HepG2 (cell line): ENCODE measurements around the gene CCDC192. TPM values are rescaled to one million over a fixed set of nuclear protein-coding genes. Genes with fewer than 3 reads are reported as not detected.

ENCODE experiments used
- ATAC-seq: fragments of 200-7000 bp; cut with Tn5 transposase; 3 replicates; pipeline ENCODE4 v1.9.1; 2020; ENCODE audit warnings: mild to moderate bottlenecking, moderate library complexity
- BruUV-seq: library from RNA; stranded (reverse); fragments of 400-500 nt; replicated peaks from 2 replicates; lab custom pipeline; 2021; lab: Mats Ljungman, UMichigan
- CTCF ChIA-PET: fragments of 300-600 bp; formaldehyde crosslinking; extraction: SDS; loops from one replicate; lab custom pipeline; 2021; ENCODE audit warnings: low total read pairs, inconsistent platforms, low intra/inter-chr PET ratio; lab: Yijun Ruan, JAX
- POLR2A ChIA-PET: fragments of 350-600 bp; sonication (Branson Sonifier 250); formaldehyde crosslinking; loops from one replicate; lab custom pipeline; 2020; ENCODE audit warnings: antibody characterized with exemption, inconsistent platforms; lab: Yijun Ruan, JAX
- DNase-seq: peaks from one replicate; pipeline ENCODE4 v3.0.0-alpha.2; 2015; ENCODE audit warnings: low spot score
- FAIRE-seq: peaks from 3 replicates; lab custom pipeline; 2011; peaks lifted over from hg19 to GRCh38; lab: Jason Lieb, UNC
- H2AFZ ChIP-seq: one replicate; pipeline ENCODE4 v1.6.1; 2011; ENCODE audit warnings: low read length, inconsistent platforms
- H3K27ac ChIP-seq: fragments of 300-600 bp; 3 replicates; pipeline ENCODE4 v1.8.0; 2011; ENCODE audit warnings: mixed run types, mild to moderate bottlenecking, mixed read lengths, low read length, inconsistent platforms; ENCODE audit not compliant: insufficient read depth; ENCODE audit errors: extremely low read length
- H3K27me3 ChIP-seq, 2 experiments: fragments of 200-600 bp in 1 of 2; 2 replicates in 1 of 2; 3 replicates in 1 of 2; pipeline versions ENCODE4 v1.6.0 to v1.8.0; 2011; ENCODE audit warnings: low read length in 2 of 2, mild to moderate bottlenecking in 2 of 2, moderate library complexity in 2 of 2, inconsistent platforms in 1 of 2; ENCODE audit not compliant: insufficient read depth in 2 of 2, control insufficient read depth in 1 of 2
- H3K36me3 ChIP-seq, 2 experiments: fragments of 200-600 bp in 1 of 2; replicated peaks in 1 of 2; 2 replicates in 1 of 2; 3 replicates in 1 of 2; pipeline versions ENCODE4 v1.5.1 to v1.8.0; 2011; ENCODE audit warnings: low read length in 2 of 2, inconsistent platforms in 1 of 2; ENCODE audit not compliant: insufficient read depth in 2 of 2, control insufficient read depth in 1 of 2
- H3K4me1 ChIP-seq: 2 replicates; pipeline ENCODE4 v1.5.1; 2012; ENCODE audit warnings: low read length, inconsistent platforms; ENCODE audit not compliant: insufficient read depth
- H3K4me2 ChIP-seq: 2 replicates; pipeline ENCODE4 v1.6.0; 2011; ENCODE audit warnings: low read depth, low read length, inconsistent platforms
- H3K4me3 ChIP-seq, 3 experiments: fragments of 200-600 bp in 1 of 3; sonication (generic), shearing (Covaris generic) in 1 of 3; replicated peaks in 1 of 3; 2 replicates each; pipeline ENCODE4 v1.5.1; 2011 to 2016; ENCODE audit warnings: low read length in 3 of 3, inconsistent platforms in 2 of 3, low read depth in 2 of 3, mild to moderate bottlenecking in 2 of 3, control low read depth in 1 of 3, mixed read lengths in 1 of 3; ENCODE audit not compliant: insufficient read depth in 1 of 3
- H3K79me2 ChIP-seq: one replicate; pipeline ENCODE4 v1.6.1; 2011; ENCODE audit warnings: low read length, inconsistent platforms; ENCODE audit not compliant: insufficient read depth
- H3K9ac ChIP-seq: 2 replicates; pipeline ENCODE4 v1.6.0; 2011; ENCODE audit warnings: mild to moderate bottlenecking, low read depth, low read length, inconsistent platforms; ENCODE audit not compliant: insufficient read depth
- H3K9me3 ChIP-seq: 2 replicates; pipeline ENCODE4 v1.5.1; 2012; ENCODE audit warnings: mild to moderate bottlenecking, low read length
- H4K20me1 ChIP-seq: 2 replicates; pipeline ENCODE4 v1.6.0; 2011; ENCODE audit warnings: inconsistent platforms, mild to moderate bottlenecking, low read length, moderate library complexity; ENCODE audit not compliant: insufficient read depth
- CBFB ChIP-seq: sonication (generic); formaldehyde crosslinking; IDR thresholded peaks from 2 replicates; pipeline ENCODE4 v1.4.0; 2020; ENCODE audit warnings: missing genetic modification reagents
- FOXK2 ChIP-seq: fragments of 450-650 bp; IDR thresholded peaks from 2 replicates; pipeline ENCODE4 v1.6.1; 2016
- IRF2 ChIP-seq: IDR thresholded peaks from 2 replicates; pipeline ENCODE4 v1.6.1; 2018; ENCODE audit warnings: missing genetic modification reagents, missing compliant biosample characterization
- TAF1 ChIP-seq: sonication (generic); formaldehyde crosslinking; IDR thresholded peaks from 2 replicates; pipeline ENCODE4 v1.4.0; 2020; ENCODE audit warnings: missing genetic modification reagents
- ZNF230 ChIP-seq: sonication (generic); formaldehyde crosslinking; IDR thresholded peaks from 2 replicates; pipeline ENCODE4 v1.4.0; 2020; ENCODE audit warnings: mild to moderate bottlenecking, missing genetic modification reagents
- ZNF530 ChIP-seq: sonication (generic); formaldehyde crosslinking; IDR thresholded peaks from 2 replicates; pipeline ENCODE4 v1.5.0; 2020; ENCODE audit warnings: low read depth, mild to moderate bottlenecking, missing genetic modification reagents
- ZNF556 ChIP-seq: sonication (generic); formaldehyde crosslinking; IDR thresholded peaks from 2 replicates; pipeline ENCODE4 v1.4.0; 2020; ENCODE audit warnings: mild to moderate bottlenecking, missing genetic modification reagents, borderline replicate concordance
- ZNF703 ChIP-seq: sonication (generic); formaldehyde crosslinking; IDR thresholded peaks from 2 replicates; pipeline ENCODE4 v1.5.1; 2020; ENCODE audit warnings: missing genetic modification reagents, mild to moderate bottlenecking, moderate library complexity, borderline replicate concordance
- WGBS: methylation state at CpG from one replicate; pipeline ENCODE4 v1.1.6; 2017; ENCODE audit warnings: low lambda C conversion rate; 5-methylcytosine and 5-hydroxymethylcytosine counted together
- in situ Hi-C: cut with HindIII; loops from 2 replicates; pipeline ENCODE4 v1.10.0; 2017; ENCODE audit warnings: low pct_unique_long_range_greater_than_20kb; ENCODE audit not compliant: extremely low pct_ligation_motif_present
- intact Hi-C: fragments of 100-400 bp; cut with micrococcal nuclease; formaldehyde crosslinking; loops from one replicate; pipeline ENCODE4 v1.10.0; 2022; ENCODE audit not compliant: unreplicated experiment
- polyA plus RNA-seq, 8 experiments: library from polyadenylated mRNA; depleted of rRNA in 3 of 8; stranded (reverse) in 7 of 8; unstranded in 1 of 8; fragments of >200 nt; fragmentation: Illumina TruSeq in 4 of 8; extraction: Trizol in 4 of 8; gene quantifications; 2 replicates each; pipeline versions ENCODE4 v1.2.1 to v1.2.3, GENCODE V29; 2011 to 2016; ENCODE audit warnings: low read depth in 4 of 8, missing spikeins in 1 of 8, mixed read lengths in 1 of 8; ENCODE audit not compliant: insufficient read depth in 1 of 8
- total RNA-seq, 5 experiments: library from RNA; depleted of rRNA; stranded (reverse); fragments of >200 nt; fragmentation: Illumina TruSeq; extraction: Trizol; gene quantifications; 2 replicates each; pipeline ENCODE4 v1.2.3, GENCODE V29; 2016; ENCODE audit warnings: low read depth in 1 of 5
- TF ChIP-seq, protein P1 (sequence below): IDR thresholded peaks from 2 replicates; pipeline ENCODE4 v1.6.1; 2016; ENCODE audit warnings: missing biosample characterization, missing genetic modification reagents, low read depth
- TF ChIP-seq, protein P2 (sequence below): sonication (generic); formaldehyde crosslinking; IDR thresholded peaks from 2 replicates; pipeline ENCODE4 v1.5.0; 2020; ENCODE audit warnings: mild to moderate bottlenecking, missing genetic modification reagents
- TF ChIP-seq, protein P3 (sequence below), 2 experiments: sonication (generic) in 1 of 2; formaldehyde crosslinking in 1 of 2; IDR thresholded peaks; 2 replicates each; pipeline versions ENCODE4 v1.4.0 to v1.6.1; 2016 to 2020; ENCODE audit warnings: borderline replicate concordance in 1 of 2, low read depth in 1 of 2, mild to moderate bottlenecking in 1 of 2, missing genetic modification reagents in 1 of 2

The CCDC192 gene
- total and polyA plus RNA-seq, 2 of the 13 experiments (the other 11 are each of a cell fraction or from before 2014, with no cell fraction given), result not detected

DNA sequence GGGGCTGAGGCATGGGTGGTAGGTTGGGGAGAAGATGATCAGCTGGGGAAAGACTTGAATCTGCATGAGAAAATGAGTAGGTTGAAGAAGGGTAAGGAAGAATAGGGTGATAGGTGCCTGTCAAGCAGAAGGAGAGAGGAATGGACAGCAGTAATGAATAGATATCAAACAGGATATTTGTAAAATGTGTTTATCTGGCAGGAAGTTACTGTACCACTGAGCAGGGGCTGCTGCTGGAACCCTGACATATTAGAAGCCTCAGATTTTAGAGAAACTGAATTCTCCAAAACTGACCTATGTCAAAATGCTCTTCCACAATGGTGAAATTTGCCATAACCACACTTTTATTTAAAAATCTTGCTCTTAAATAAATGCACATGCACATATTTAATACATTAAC is 41.0 kb downstream of the CCDC192 start:
- no peak for TF ChIP-seq IRF2 (CRISPR knock-in tag)
- no peak for TF ChIP-seq ZNF703 (CRISPR knock-in tag)
- no peak for TF ChIP-seq TAF1 (CRISPR knock-in tag)
- no peak for TF ChIP-seq FOXK2
- no peak for TF ChIP-seq ZNF230
- TF ChIP-seq CBFB (CRISPR knock-in tag), result no peak
- TF ChIP-seq, protein P1, sequence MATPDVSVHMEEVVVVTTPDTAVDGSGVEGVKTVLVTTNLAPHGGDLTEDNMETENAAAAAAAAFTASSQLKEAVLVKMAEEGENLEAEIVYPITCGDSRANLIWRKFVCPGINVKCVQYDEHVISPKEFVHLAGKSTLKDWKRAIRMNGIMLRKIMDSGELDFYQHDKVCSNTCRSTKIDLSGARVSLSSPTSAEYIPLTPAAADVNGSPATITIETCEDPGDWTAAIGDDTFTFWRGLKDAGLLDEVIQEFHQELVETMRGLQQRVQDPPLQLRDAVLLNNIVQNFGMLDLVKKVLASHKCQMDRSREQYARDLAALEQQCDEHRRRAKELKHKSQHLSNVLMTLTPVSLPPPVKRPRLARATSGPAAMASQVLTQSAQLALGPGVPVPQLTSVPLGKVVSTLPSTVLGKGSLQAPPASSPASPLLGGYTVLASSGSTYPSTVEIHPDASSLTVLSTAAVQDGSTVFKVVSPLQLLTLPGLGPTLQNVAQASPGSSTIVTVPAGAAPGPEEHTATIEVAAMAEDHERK, result no peak
- TF ChIP-seq ZNF556 (CRISPR knock-in tag), result no peak
- POLR2A ChIA-PET, result no interaction called here
- no peak overlapping the region for H3K4me2 ChIP-seq
- H2AFZ ChIP-seq, result no peak overlapping the region
- H3K27me3 ChIP-seq, result no peaks in the 10 kb centered on the region
- H3K36me3 ChIP-seq, result no peaks in the 10 kb centered on the region
- no peak overlapping the region for H3K27ac ChIP-seq
- CTCF ChIA-PET, result no interaction called here
- no peak for FAIRE-seq
- in situ Hi-C loops (no loop called here), intact Hi-C loops (no loop called here)
- no peaks in the 10 kb centered on the region for H3K4me1 ChIP-seq
- no peaks in the 10 kb centered on the region for H3K79me2 ChIP-seq
- no peak for ATAC-seq
- BruUV-seq, result no TSS peak
- no peak overlapping the region for H3K4me3 ChIP-seq
- H3K9ac ChIP-seq, result no peak overlapping the region
- H4K20me1 ChIP-seq, result no peaks in the 10 kb centered on the region
- no peak for DNase-seq
- H3K9me3 ChIP-seq, result no peaks in the 10 kb centered on the region

DNA sequence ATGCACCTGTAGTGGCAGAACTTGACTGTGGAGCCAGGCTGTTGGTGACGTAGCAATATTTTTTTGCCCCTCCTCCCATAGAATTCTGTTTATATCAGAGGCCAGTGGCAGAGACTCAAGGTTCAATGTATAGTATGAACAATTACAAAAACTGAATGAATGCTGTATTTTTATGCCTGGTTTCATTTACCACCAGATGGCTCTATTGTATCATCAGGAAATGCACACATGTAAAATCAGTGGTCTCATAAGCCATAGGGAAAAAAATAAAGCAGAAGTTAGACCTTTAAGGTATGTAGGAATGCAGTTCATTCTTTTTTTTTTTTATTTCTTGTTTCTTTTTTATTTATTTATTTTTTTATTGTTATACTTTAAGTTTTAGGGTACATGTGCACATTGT is 43.6 kb downstream of the CCDC192 start:
- H3K9ac ChIP-seq, result no peak overlapping the region
- CTCF ChIA-PET, result interaction anchor here (1.2 kb wide), 1 partner anchor 455 kb away, joined by 4 read pairs; no protein-coding TSS in a partner anchor
- TF ChIP-seq, protein P2, sequence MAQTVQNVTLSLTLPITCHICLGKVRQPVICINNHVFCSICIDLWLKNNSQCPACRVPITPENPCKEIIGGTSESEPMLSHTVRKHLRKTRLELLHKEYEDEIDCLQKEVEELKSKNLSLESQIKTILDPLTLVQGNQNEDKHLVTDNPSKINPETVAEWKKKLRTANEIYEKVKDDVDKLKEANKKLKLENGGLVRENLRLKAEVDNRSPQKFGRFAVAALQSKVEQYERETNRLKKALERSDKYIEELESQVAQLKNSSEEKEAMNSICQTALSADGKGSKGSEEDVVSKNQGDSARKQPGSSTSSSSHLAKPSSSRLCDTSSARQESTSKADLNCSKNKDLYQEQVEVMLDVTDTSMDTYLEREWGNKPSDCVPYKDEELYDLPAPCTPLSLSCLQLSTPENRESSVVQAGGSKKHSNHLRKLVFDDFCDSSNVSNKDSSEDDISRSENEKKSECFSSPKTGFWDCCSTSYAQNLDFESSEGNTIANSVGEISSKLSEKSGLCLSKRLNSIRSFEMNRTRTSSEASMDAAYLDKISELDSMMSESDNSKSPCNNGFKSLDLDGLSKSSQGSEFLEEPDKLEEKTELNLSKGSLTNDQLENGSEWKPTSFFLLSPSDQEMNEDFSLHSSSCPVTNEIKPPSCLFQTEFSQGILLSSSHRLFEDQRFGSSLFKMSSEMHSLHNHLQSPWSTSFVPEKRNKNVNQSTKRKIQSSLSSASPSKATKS (CRISPR knock-in tag), result no peak
- TF ChIP-seq, protein P3, sequence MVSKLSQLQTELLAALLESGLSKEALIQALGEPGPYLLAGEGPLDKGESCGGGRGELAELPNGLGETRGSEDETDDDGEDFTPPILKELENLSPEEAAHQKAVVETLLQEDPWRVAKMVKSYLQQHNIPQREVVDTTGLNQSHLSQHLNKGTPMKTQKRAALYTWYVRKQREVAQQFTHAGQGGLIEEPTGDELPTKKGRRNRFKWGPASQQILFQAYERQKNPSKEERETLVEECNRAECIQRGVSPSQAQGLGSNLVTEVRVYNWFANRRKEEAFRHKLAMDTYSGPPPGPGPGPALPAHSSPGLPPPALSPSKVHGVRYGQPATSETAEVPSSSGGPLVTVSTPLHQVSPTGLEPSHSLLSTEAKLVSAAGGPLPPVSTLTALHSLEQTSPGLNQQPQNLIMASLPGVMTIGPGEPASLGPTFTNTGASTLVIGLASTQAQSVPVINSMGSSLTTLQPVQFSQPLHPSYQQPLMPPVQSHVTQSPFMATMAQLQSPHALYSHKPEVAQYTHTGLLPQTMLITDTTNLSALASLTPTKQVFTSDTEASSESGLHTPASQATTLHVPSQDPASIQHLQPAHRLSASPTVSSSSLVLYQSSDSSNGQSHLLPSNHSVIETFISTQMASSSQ (IDR thresholded peaks at IDR 0.05; ENCODE audit: low read depth), result no peak
- TF ChIP-seq, protein P3 (CRISPR knock-in tag; IDR thresholded peaks at IDR 0.05; ENCODE audit: borderline replicate concordance), result no peak
- no peak for TF ChIP-seq ZNF530 (CRISPR knock-in tag)

More for the DNA sequence above, 43.6 kb downstream of the CCDC192 start:
- intact Hi-C loops, result loop anchor here (1.0 kb wide), 1 partner anchor 455 kb away; no protein-coding TSS in a partner anchor
- Histone ChIP-seq H3K9me3 (no peaks in the 10 kb centered on the region), H3K27ac (no peak overlapping the region), H3K79me2 (no peaks in the 10 kb centered on the region), H3K4me2 (no peak overlapping the region), H3K4me3 (no peak overlapping the region), H4K20me1 (no peaks in the 10 kb centered on the region), H3K4me1 (no peaks in the 10 kb centered on the region), H3K36me3 (no peaks in the 10 kb centered on the region), H2AFZ (no peak overlapping the region), H3K27me3 (no peaks in the 10 kb centered on the region)
- POLR2A ChIA-PET, result no interaction called here
- 69% methylated on average over 1 of the region's 1 CpG for WGBS
- ATAC-seq (no peak), FAIRE-seq (no peak), DNase-seq (no peak)
- in situ Hi-C loops, result no loop called here
- no TSS peak for BruUV-seq
